Osteocyte (in vitro differentiated cells): ENCODE measurements around the gene PGAP3. TPM values are rescaled to one million over a fixed set of nuclear protein-coding genes. Genes with fewer than 3 reads are reported as not detected.
A peak's percentile ranks its signal among the peaks of the same experiment; 100 is the strongest.

Experiments used
- DNase-seq: peaks from one replicate; pipeline ENCODE4 v3.0.0; 2021; ENCODE audit warnings: mixed read lengths; ENCODE audit not compliant: unreplicated experiment; ENCODE audit errors: extremely low spot score
- H3K27ac Mint-ChIP-seq: one replicate; pipeline ENCODE4 v1.8.0; 2021; ENCODE audit warnings: mild to moderate bottlenecking, mixed read lengths; ENCODE audit not compliant: unreplicated experiment
- H3K27me3 Mint-ChIP-seq: one replicate; pipeline ENCODE4 v1.8.0; 2021; ENCODE audit warnings: mixed read lengths; ENCODE audit not compliant: unreplicated experiment
- H3K36me3 Mint-ChIP-seq: one replicate; pipeline ENCODE4 v1.8.0; 2021; ENCODE audit warnings: mixed read lengths; ENCODE audit not compliant: unreplicated experiment
- H3K4me1 Mint-ChIP-seq: one replicate; pipeline ENCODE4 v1.8.0; 2021; ENCODE audit warnings: mixed read lengths; ENCODE audit not compliant: unreplicated experiment
- H3K4me3 Mint-ChIP-seq: one replicate; pipeline ENCODE4 v1.8.0; 2021; ENCODE audit warnings: mild to moderate bottlenecking, moderate library complexity, mixed read lengths; ENCODE audit not compliant: unreplicated experiment
- H3K9me3 Mint-ChIP-seq: one replicate; pipeline ENCODE4 v1.8.0; 2021; ENCODE audit warnings: mixed read lengths; ENCODE audit not compliant: unreplicated experiment
- CTCF ChIP-seq: fragments of 200-600 bp; sonication (generic); IDR thresholded peaks from 2 replicates; pipeline ENCODE4 v1.5.0; 2021; ENCODE audit warnings: antibody characterized with exemption, mild to moderate bottlenecking, moderate library complexity
- total RNA-seq: library from RNA; stranded (reverse); gene quantifications from 2 replicates; pipeline ENCODE4 v1.2.1, GENCODE V29; 2021

PGAP3 gene
- total RNA-seq, 1 donor from 2014 or later = 33.8 TPM

GRCh38 chr17:39636587-39636926 lies 51.3 kb downstream of the PGAP3 start:
- no peak for DNase-seq
- Mint-ChIP-seq H3K27ac (peak overlapping the region; percentile 62), H3K4me1 (peaks cover 34% of the 10 kb centered on the region), H3K27me3 (peaks cover 6% of the 10 kb centered on the region), H3K9me3 (no peaks in the 10 kb centered on the region), H3K36me3 (no peaks in the 10 kb centered on the region), H3K4me3 (peak overlapping the region; percentile 81)
- TF ChIP-seq CTCF = no peak

DNA sequence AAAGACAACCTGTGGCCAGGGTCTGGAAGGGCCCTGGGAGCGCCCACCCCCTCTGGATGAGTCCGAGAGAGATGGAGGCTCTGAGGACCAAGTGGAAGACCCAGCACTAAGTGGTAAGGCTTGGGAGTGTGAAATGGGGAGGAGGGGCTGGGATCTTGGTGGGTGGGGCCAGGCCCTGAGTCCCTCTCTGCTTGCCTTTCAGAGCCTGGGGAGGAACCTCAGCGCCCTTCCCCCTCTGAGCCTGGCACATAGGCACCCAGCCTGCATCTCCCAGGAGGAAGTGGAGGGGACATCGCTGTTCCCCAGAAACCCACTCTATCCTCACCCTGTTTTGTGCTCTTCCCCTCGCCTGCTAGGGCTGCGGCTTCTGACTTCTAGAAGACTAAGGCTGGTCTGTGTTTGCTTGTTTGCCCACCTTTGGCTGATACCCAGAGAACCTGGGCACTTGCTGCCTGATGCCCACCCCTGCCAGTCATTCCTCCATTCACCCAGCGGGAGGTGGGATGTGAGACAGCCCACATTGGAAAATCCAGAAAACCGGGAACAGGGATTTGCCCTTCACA lies 52.2 kb downstream of the PGAP3 start:
- DNase-seq = no peak
- Mint-ChIP-seq H3K36me3 (no peaks in the 10 kb centered on the region), H3K4me1 (peaks cover 33% of the 10 kb centered on the region), H3K27me3 (peaks cover 12% of the 10 kb centered on the region), H3K9me3 (no peaks in the 10 kb centered on the region), H3K4me3 (peak overlapping the region; percentile 6), H3K27ac (no peak overlapping the region)
- no peak for TF ChIP-seq CTCF

GRCh38 chr17:39634384-39634871 lies 53.4 kb downstream of the PGAP3 start:
- no peak for DNase-seq
- Mint-ChIP-seq H3K9me3 (no peaks in the 10 kb centered on the region), H3K4me1 (peaks cover 24% of the 10 kb centered on the region), H3K27ac (no peak overlapping the region), H3K27me3 (peaks cover 17% of the 10 kb centered on the region), H3K36me3 (no peaks in the 10 kb centered on the region), H3K4me3 (no peak overlapping the region)
- TF ChIP-seq CTCF = peak; percentile 78

GRCh38 chr17:39633570-39634183 lies 54.2 kb downstream of the PGAP3 start:
- Mint-ChIP-seq H3K27ac (no peak overlapping the region), H3K4me3 (no peak overlapping the region), H3K36me3 (no peaks in the 10 kb centered on the region), H3K4me1 (peaks cover 18% of the 10 kb centered on the region), H3K9me3 (no peaks in the 10 kb centered on the region), H3K27me3 (peaks cover 23% of the 10 kb centered on the region)
- DNase-seq = no peak
- TF ChIP-seq CTCF = no peak

DNA sequence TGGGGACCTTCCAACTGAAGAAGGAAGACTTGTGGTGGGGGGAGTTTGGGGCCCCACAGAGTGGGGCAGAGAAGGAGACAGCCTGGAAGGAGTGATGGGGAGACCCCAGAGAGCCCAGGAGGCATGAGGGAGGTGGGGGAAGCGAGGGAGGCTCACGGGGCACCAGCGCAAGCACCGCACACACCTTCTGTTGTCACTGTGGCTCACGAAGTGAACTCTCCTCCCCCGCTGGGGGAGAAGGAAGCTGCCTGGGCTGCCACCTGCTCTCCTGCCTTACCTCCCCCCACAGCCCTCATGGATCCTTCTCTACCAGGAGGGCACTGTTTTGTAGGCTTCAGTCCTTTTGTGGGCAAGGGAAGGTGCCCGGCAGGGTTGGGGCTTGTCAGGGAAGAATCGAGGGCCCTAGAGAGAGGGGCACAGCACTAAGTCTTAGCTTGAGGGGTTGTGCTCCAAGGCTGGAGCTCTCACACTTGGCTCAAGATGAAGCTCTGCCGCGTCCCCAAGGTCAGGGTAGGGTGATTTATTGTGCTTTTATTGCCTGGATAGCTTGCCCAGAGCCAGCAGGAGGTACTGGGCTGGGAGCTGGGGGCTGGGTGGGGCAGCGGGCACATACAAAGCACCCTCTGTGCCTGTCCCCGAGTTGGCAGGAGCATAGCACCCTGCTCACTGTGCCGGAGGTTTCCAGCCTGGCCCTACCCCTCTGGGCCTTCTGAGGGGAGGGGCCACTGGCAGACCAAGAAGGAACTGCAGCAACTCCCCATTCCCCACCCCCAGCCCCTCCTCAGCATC lies 55.5 kb downstream of the PGAP3 start:
- TF ChIP-seq CTCF = no peak
- no peaks in the 10 kb centered on the region for H3K9me3 Mint-ChIP-seq
- H3K4me3 Mint-ChIP-seq = no peak overlapping the region
- H3K4me1 Mint-ChIP-seq = peaks cover 9% of the 10 kb centered on the region
- DNase-seq = no peak
- peaks cover 34% of the 10 kb centered on the region for H3K27me3 Mint-ChIP-seq
- no peaks in the 10 kb centered on the region for H3K36me3 Mint-ChIP-seq
- H3K27ac Mint-ChIP-seq = no peak overlapping the region
